HS-27A (cell line): ENCODE measurements around the gene IHH.

Experiments
- DNase-seq: peaks from one replicate; pipeline ENCODE4 v3.0.0-alpha.2; 2012; ENCODE audit warnings: low read depth, missing footprints

Gene IHH

DNA sequence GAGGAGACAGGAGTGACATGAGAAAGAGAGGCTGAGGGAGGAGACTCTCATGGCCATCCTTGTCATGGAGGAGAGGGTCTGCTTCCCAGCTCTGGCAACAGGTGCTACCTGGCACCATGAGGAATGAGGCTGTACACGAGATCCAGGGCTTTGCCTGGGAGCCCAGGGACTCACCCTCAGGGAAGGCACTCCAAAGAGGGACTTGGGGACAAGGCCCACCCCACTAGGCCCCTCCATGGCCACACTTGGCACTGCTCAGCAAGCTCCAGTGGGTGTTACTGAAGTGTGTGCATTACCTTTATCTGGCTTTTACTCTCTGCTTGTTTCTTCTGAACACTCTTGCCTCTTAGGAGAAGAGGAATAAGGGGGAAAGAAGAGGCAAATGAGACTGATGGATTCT lies 22.1 kb downstream of the IHH start:
- no peak for DNase-seq

DNA sequence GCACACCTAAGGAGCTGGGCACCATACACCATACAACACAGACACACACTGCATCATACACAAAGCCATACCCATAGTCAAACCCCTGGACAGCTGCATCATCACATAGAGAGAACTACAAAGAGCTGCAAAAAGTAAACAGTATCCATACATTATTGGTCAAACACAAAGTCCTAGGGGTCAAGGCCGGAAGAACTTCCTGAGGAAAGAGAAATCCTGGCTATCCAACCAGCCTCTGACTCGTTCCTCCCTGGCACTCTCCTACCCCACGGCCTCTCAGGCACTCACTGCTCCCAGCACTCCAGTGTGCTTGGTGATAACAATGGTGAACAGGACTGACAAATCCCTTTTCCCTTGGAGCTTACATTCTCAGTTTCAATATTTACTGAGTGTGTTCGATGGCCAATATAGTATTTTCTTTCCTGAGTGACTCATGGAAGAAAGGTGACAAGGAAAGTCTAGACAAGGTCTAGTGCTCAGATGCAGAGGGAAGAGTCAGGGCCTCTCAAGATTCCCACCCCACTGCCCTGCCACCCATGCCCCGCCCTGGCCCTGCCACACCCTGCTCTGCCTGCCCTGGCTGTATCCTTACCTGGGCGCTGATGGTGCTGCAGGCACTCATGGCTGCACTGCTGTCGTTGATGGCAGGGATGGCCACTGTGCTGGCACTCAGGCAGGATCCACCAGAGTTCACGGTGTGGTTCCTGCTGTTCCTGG lies 22.8 kb downstream of the IHH start:
- DNase-seq: no peak

DNA sequence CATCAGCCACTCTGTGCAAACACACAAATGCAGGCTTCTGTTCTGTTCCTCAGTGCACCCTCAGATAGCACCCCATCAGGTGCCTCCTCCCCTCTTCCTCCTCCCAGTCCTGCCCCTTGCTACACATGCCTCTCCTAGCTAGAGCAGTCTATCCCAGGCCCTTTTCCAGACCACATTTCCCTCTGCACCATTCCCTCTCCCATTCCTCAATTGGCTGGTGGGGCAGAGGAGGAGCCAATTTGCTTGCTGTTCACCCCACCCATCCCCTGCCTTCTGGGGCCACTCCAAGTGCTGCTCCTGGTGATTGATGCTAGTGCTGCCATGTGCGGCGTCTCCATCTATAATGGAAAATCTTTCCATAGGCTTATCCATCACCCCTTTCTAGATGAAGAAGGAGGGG lies 24.8 kb downstream of the IHH start:
- no peak for DNase-seq

DNA sequence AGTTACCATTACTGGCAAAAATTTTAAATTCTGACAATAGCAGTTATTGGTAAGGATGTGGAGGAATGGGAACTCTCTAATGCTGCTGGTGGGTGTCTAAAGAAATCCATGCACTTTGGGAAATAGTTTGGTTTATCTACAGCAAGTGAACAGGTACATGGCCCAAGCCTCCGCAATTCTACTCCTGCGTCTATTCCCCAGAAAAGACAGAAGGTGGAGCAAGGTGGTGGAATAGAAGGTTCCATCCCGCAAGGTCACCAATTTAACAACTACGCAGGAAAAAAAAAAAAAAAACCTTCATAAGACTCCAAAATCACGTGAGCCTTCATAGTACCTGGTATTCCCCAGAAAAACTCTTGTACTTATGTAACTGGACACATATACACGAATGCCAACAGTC lies 25.9 kb downstream of the IHH start:
- DNase-seq: no peak

DNA sequence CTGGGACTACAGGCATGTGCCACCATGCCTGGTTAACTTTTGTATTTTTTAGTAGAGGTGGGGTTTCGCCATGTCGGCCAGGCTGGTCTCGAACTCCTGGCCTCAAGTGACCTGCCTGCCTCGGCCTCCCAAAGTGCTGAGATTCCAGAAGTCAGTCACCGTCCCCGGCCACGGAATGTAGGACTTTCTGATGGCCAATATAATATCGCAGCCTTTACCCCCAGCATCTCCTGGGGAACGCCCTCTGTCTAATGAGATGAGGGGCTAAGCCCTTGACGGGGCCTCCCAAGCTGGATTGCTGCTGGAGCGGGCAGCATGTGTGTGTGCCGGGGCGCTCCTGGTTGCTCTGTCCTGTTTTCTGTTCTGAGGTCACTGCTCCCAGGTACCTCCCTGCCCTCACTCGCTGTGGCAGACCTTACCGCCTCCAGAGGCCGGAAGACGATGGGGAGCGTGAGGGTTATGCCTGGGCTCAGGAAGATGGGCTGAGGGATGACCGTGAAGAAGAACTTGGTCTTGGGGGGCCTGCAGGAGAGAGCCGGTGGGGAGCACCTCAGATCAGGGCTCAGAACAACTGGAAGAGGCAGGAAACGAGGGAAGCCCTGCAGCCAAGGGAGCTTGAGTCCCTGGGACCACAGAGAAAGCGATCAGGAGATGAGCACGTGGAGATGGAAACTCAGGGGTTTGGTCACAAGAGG lies 28.5 kb downstream of the IHH start:
- no peak for DNase-seq

DNA sequence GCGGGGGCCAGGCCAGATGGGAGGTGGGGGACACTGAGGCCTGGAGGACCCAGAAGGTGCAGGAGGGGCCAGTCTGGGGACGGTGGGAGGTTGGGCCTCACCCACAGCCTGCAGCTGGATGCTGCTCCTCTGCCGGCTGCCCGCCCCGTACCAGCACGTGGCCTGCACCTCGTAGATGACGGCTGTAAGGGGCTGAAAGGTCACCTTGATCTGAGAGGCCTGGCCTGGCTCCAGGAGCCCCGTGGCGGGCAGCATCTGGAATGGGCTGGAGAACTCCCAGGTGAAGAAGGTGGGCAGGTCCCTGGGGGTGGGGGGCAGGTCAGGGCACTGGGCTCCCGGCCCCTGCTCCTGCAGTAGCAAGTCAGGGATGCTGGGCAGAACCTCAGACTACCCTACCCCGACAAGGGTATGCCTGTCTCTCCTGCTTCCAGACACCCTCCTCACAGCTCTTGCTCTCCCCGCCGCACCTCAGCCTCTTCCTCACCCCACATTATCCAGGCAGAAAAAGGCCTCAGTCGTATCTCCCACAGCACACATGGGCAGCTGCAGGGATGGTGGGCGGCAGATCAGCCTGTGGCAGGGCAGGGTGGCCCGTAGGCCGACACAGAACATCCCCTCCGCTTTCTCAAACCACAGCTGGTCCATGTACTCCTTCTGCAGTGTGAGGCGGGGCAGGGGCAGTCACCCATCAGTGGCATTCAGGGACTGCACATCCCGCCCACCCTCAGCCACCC lies 29.5 kb downstream of the IHH start:
- DNase-seq: no peak

DNA sequence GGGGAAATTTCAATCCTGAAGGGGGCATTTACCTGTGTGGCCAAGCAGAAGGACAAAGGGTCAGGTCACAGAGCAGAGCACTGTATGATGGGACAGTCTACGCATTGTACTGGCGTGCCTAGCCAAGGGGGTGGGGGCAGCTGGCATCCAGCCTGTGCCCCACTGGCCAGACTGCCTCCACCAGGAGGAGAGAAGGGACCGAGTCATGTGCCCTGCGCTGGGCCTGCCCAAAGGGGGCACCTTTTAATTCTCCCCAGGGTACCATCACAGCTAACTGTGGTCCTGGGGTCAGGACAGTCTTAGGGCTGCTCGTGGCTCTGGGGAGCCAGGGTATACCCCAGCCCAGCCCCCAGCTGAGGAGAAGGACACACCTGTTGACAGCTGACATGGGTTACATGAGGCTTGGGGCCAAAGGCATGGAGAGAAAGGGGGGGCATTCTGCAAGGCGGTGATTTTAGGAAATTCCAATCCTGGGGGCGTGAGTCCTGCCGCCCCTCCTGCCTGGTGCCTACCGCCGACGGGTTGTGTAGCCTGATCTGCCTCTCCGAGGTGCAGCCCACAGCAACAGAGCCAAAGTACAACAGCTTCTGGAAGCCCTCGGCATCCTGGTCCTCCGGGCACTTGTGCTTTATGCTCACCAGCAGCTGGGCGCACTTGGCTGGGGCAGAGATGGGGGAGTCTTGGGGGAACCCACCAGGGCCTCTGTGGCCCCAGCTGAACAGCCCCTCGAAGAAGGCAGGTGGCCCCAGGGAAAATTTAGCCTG lies 30.4 kb downstream of the IHH start:
- no peak for DNase-seq

DNA sequence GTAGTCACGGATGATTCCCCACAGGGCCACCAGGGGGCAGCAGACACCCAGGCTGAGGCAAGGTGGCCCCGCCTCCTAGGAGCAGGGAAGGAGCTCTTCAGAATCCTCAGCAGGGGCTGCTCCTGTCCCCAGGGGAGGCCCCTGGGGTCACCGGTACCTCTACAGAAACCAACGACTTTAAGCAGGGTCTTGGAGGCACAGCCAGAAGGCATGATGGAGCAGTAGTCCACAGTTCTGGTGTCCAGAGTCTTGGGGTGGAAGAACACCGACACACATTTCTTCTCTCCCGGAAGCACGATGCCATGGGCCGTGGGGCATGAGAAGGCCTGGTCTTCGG lies 30.9 kb downstream of the IHH start:
- peak; percentile 9 for DNase-seq

DNA sequence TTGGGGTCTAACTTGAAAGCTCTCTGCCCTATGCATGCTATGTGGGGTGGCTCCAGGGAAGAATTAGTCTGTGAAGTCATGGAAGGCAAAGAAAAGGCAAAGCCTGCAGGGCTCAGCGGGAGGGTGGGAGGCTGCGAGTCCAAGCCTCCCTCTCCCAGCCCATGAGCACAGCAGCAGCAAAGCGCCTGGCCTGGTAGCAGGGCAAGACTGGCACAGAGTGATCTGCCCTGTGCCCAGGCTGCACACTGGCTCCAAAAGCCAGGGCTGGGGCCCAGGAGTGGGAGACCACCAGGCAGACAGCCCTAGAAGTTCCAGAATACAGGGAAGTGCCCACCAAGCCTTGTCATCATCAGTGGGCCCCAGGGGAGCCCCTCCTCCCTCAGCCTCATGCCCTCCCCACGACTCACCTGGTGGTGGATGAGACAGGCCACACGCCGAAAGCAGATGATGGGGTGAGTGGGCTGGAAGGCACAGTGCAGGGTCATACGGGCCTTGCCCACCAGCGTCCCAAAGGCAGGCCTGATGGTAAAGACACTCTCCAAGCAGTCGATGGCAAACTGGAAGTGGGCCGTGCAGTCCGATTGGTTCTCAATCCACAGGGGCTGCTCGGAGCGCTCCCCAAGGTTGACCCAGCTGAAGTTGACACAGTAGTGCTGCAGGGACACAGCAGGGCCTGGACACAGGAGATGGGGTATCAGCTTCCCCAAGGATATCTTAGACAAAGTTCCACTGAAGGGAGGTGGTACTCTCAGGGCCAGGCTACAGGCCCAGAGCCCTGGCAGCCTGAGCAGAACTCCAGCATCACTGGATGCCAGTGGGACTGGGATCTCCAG lies 31.5 kb downstream of the IHH start:
- no peak for DNase-seq

DNA sequence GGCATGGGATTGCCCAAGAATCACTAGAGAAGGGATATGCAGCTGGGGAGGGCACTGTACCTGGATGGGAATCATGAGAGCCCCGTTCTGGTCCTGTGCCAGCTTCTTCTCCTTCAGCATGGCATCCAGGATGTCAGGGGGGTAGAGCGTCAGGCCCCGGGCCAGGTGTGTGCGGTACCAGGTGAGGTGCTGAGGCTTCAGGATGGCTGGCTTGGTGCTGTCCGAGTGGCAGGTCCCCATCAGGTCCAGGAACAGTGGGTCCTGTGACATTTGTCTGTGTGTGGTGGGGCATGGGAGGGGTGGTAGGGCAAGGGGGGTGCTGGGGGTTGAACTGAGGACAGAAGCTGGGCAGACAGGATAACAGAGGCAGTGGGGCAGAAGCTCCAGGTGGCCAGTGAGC lies 32.6 kb downstream of the IHH start:
- DNase-seq: no peak

DNA sequence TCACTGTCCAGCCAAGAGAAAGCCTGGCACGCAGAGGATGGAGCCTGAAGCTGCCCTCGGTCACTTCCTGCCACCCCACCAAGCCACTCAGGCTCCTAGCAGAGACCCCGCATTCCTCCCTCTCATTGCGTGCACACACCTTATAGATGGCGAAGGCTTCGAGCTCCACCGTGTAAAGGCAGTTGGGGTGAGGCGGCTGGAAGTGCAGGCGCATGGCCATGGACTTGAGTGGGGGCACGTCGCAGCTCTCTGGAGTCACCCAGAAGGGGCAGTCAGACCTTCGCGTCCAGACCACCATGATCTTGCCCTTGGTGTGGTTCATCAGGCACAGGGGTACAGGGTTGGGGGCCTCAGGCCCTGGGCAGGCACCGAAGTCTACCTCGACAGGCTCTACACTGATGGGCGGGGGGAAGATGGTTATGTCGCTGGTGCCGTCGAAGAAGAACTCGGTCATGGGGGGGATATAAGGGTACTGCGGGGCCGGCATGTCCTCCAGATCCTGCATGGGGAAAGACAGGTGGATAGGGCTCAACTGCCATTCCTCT lies 33.1 kb downstream of the IHH start:
- DNase-seq: no peak

DNA sequence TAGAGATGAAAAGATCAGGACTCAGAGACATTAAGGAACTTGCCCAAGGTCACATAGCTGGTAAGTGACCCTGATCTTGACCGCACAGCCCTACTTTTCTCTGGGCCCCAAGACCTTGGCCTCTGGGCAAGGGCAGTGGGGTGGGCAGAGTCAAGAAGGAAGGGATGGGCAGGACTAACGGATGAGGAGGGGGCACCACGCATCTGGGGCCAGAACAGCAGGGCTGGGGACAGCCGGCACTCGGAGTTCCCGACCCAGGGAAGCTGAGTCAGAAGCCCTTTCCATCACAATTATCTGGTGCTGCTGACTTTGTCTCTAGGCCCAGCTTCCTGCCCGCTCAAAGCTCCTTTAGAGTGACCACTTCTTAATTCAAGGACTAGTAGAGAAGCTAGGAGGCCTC lies 33.8 kb downstream of the IHH start:
- DNase-seq: no peak

DNA sequence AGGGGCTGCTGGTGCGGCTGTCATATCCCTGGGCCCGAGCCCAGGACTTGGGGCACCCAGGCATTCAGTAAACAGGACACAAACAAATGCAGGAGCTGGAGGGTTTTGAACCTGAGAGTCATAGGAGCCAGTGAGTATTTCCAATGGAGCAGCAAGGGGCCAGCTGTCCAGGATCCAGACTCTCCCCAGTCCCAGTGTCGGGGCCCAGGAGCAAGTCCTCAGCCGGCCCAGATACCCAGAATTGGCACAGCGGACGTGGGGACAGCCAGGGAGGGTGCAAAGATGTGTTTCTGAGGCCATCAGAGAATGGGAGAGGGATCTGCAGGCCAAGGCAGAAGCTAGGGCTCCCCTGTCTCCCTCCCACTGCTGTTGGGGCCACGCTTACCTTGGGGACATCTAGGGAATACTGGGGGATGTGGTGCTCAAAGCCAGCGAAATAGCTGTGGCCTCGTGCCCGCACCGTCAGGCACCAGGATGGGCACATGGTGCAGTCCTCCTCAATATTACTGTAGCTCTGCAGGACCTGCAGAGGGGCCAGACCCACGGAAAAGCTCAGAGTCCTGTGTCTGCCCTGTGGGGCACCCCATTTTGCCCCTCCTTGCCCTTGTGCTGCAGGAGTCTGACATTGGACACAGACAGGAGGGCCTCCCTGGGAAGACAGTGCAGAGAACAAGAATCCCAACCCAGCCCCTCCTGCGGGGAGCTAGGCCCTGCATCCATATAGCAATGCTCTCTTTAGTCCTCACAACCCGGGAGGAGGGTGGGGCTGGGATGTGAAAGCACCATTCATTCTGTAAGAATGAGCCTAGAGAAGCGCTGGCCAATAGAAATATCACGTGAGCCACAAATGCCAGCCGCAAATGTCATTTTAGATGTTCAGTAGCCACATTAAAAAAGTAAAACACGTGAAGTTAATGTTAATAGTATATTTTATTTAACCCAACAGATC lies 34.8 kb downstream of the IHH start:
- DNase-seq: no peak

DNA sequence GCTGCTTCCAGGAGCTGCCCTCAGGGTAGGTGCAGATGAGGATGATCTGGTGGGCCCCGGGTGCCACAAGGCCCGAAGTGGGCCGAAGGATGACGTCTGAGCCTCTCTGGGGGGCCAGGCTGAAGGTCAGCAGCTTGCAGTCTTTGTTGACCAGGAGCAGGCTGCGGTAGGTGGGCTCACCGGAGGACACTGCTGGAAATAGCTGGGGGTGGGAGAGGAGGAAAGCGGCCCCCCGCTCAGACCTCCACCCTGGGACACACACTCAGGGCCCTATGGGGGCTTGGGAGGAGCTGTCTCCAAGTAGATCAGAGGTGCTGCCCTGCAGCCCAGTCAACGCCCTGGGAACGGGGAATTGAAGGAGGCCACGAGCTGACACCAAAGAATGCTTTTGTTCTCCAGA lies 36.7 kb downstream of the IHH start:
- DNase-seq: no peak

DNA sequence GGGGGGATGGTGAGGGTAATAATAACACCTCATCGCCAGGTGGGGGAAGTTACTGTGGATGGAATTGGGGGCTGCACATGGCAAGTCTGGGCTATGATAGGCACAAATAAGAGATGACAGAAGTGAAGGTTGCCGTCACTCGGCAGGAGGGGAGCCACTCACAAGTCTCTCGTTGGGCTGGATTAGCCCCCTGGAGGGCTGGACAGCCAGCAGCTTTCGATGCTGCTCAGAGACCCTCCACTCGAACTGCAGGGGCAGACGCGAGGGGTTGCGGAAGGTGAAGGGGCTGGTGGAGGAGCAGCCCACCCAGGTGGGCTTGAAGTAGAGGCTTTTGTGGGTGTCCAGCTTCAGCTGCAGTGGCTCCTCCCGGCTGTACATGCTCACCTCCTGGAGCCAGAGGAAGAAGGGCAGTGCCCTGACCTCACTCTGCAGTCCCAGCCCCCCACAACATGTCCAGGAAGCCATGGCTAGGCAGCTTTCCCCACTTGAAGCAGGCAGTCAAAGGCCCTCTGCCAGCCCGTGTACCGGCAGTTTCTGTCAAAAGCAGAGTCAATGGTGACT lies 37.6 kb downstream of the IHH start:
- DNase-seq: no peak

DNA sequence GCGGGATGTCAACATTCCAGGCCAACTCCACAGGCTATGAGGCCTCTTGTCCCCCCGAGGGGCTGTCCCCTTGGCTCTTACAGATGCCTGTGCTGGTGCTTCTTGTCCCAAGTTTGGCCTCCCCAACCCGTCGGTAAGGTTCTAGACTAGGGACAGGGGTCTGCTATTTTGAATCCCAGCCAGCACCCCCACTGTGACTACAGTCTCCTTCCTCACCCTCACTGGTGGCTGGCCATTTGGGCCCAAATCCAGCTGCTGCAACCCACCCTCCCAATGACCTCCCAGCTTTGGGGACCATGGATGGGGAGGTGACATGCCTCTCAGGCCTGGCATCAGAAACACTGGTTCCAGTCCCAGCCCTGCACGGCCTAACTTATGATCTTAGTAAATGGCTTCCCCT lies 38.1 kb downstream of the IHH start:
- DNase-seq: no peak

DNA sequence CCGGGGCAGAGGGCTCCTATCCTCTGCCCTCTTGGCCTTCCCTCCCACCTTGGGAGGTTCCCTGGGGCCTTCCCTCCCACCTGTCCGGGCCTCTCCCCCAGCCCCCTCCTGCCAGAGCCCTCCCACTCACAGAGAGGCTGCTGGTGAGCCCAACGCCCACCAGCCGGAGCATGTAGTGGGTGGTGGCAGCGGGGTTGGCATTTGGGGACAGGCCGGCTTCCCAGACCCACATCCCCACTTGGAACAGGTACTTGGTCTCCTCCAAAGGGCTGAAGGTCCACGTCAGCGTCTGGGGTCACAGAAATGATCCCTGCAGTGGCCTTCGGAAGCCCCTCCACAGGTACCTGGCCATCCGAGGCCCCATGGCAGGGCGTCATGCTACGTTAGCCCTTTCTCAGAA lies 38.7 kb downstream of the IHH start:
- no peak for DNase-seq

DNA sequence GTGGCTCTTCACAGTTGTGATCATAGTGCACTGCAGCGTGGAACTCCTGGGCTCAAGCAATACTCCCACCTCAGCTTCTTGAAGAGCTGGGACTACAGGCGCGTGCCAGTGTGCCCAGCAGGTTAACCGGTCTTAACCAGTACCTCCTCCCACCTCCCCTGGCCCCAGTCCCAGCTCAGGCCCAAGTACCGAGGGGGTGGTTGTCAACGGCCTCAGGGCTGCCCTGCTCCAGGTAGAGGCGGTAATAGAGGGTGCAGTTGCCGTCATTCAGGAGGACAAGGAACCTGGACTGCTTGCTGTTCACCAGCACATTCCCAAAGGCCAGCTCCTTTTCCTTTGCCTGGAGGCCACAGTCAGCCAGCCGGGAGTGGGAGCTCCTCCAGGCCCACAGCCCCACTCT lies 39.1 kb downstream of the IHH start:
- DNase-seq: no peak

DNA sequence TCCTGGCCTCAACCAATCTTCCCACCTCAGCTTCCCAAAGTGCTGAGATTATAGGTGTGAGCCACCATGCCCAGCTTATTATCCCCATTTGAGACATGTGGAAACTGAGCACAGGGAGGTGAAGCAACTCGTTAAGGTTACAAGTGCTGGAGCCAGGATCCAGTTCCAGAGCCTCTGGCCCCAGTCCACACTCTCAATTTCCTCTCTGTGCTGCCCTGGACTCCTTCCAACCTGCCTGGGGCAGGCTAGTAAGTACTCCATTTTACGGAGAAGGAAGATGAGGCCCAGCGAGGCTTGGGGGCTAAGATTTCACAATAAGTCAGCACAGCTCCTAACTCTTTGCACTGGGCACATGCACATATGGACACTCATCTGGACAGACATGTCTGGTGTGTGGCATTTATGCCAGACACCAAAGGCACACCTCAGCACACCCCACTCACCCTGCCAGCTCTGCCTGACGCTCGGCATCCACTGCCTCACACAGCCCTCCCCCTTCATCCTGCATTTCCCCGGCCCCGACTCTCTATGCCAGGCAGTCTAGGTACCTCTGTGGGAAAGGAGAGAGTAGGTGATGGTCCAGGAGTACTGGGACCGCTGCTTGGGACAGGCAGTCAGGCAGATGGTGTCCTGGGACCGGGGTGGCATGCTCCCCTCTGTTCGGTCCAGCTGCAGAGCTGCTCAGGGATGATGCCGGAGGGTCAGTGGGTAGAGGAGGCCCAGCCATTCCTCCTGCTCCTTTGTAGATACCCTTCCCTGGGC lies 39.9 kb downstream of the IHH start:
- no peak for DNase-seq
